ENCODE results near the gene PRKCSH.
A peak's percentile ranks its signal among the peaks of the same experiment; 100 is the strongest.
"Not testable (repeated sequence)": the region's sequence is repeated elsewhere in the genome, so short reads cannot be mapped to it uniquely, and the experiment has no call there.

PRKCSH gene

GRCh38 chr19:11425719-11426457, 9.5 kb upstream of the PRKCSH start:
- H3K27me3 ChIP-seq (ENCODE audit: low read depth), result no peaks in the 10 kb centered on the region; the same call in 1 of the 2 replicates
- H3K4me3 ChIP-seq, result no peak overlapping the region
- in situ Hi-C loops (cut with MboI; ENCODE audit: low sequenced_read_pairs), result no loop called here
- no peaks in the 10 kb centered on the region for H3K9me3 ChIP-seq
- no peaks in the 10 kb centered on the region for H3K4me1 ChIP-seq
- no peaks in the 10 kb centered on the region for H3K36me3 ChIP-seq (replicated peaks)
- DNase-seq (ENCODE audit: low spot score in 2 of 2), result peak in 1 of 2 experiments; percentile 48

- no peaks in the 10 kb centered on the region for H3K4me1 ChIP-seq
- no peak for DNase-seq (ENCODE audit: low spot score in 2 of 2)
- H3K4me3 ChIP-seq, result no peak overlapping the region
- in situ Hi-C loops (cut with MboI; ENCODE audit: low sequenced_read_pairs), result no loop called here
- no peaks in the 10 kb centered on the region for H3K27me3 ChIP-seq (ENCODE audit: low read depth)
- H3K9me3 ChIP-seq, result no peaks in the 10 kb centered on the region
- H3K36me3 ChIP-seq (replicated peaks), result no peaks in the 10 kb centered on the region
These were observed 8.8 kb upstream of the PRKCSH start for GRCh38 chr19:11426656-11427055.

GRCh38 chr19:11433526-11433925, 1.9 kb upstream of the PRKCSH start:
- DNase-seq (ENCODE audit: low spot score in 2 of 2); H3K27me3 ChIP-seq (ENCODE audit: low read depth); H3K4me1 ChIP-seq; in situ Hi-C loops (cut with MboI; ENCODE audit: low sequenced_read_pairs); H3K9me3 ChIP-seq; H3K4me3 ChIP-seq: not testable (repeated sequence)
- H3K36me3 ChIP-seq (replicated peaks), result peaks cover 24% of the 10 kb centered on the region

GRCh38 chr19:11434703-11435056, 755 bp upstream of the PRKCSH start:
- in situ Hi-C loops (cut with MboI; ENCODE audit: low sequenced_read_pairs), result no loop called here
- Histone ChIP-seq H3K36me3 (replicated peaks) (peaks cover 31% of the 10 kb centered on the region), H3K9me3 (no peaks in the 10 kb centered on the region), H3K4me3 (peak overlapping the region; percentile 70), H3K27me3 (ENCODE audit: low read depth) (no peaks in the 10 kb centered on the region), H3K4me1 (peaks cover 5% of the 10 kb centered on the region)
- DNase-seq (ENCODE audit: low spot score in 2 of 2), result no peak

- Histone ChIP-seq H3K27me3 (ENCODE audit: low read depth) (no peaks in the 10 kb centered on the region), H3K36me3 (replicated peaks) (peaks cover 40% of the 10 kb centered on the region), H3K4me3 (peak overlapping the region; percentile 70), H3K4me1 (peaks cover 5% of the 10 kb centered on the region), H3K9me3 (no peaks in the 10 kb centered on the region)
- peak in 1 of 2 experiments; percentile 35 for DNase-seq (ENCODE audit: low spot score in 2 of 2)
- in situ Hi-C loops (cut with MboI; ENCODE audit: low sequenced_read_pairs), result no loop called here
These were observed 438 bp downstream of the PRKCSH start for GRCh38 chr19:11435833-11436313.

- in situ Hi-C loops (cut with MboI; ENCODE audit: low sequenced_read_pairs), result no loop called here
- Histone ChIP-seq H3K9me3 (no peaks in the 10 kb centered on the region), H3K4me1 (peaks cover 5% of the 10 kb centered on the region), H3K27me3 (ENCODE audit: low read depth) (no peaks in the 10 kb centered on the region), H3K4me3 (no peak overlapping the region), H3K36me3 (replicated peaks) (peaks cover 61% of the 10 kb centered on the region)
- DNase-seq (ENCODE audit: low spot score in 2 of 2), result no peak
These were observed 2.5 kb downstream of the PRKCSH start for GRCh38 chr19:11437955-11438354.

- Histone ChIP-seq H3K27me3 (ENCODE audit: low read depth) (no peaks in the 10 kb centered on the region), H3K9me3 (no peaks in the 10 kb centered on the region), H3K4me3 (no peak overlapping the region), H3K4me1 (no peaks in the 10 kb centered on the region), H3K36me3 (replicated peaks) (peaks cover 79% of the 10 kb centered on the region)
- no peak for DNase-seq (ENCODE audit: low spot score in 2 of 2)
- in situ Hi-C loops (cut with MboI; ENCODE audit: low sequenced_read_pairs), result no loop called here
These were observed 8.6 kb downstream of the PRKCSH start for GRCh38 chr19:11444059-11444458.

- no peak overlapping the region for H3K4me3 ChIP-seq
- no peaks in the 10 kb centered on the region for H3K27me3 ChIP-seq (ENCODE audit: low read depth)
- peaks cover 77% of the 10 kb centered on the region for H3K36me3 ChIP-seq (replicated peaks)
- in situ Hi-C loops (cut with MboI; ENCODE audit: low sequenced_read_pairs), result no loop called here
- DNase-seq (ENCODE audit: low spot score in 2 of 2), result no peak
- H3K9me3 ChIP-seq, result no peaks in the 10 kb centered on the region
- H3K4me1 ChIP-seq, result no peaks in the 10 kb centered on the region
These were observed 9.7 kb downstream of the PRKCSH start for GRCh38 chr19:11445141-11445540.

GRCh38 chr19:11446271-11446651, 10.8 kb downstream of the PRKCSH start:
- H3K36me3 ChIP-seq (replicated peaks), result peaks cover 68% of the 10 kb centered on the region
- no peaks in the 10 kb centered on the region for H3K27me3 ChIP-seq (ENCODE audit: low read depth)
- DNase-seq (ENCODE audit: low spot score in 2 of 2), result no peak
- no peaks in the 10 kb centered on the region for H3K9me3 ChIP-seq
- in situ Hi-C loops (cut with MboI; ENCODE audit: low sequenced_read_pairs), result no loop called here
- H3K4me1 ChIP-seq, result no peaks in the 10 kb centered on the region
- H3K4me3 ChIP-seq, result no peak overlapping the region

GRCh38 chr19:11446652-11447301, 11.3 kb downstream of the PRKCSH start:
- DNase-seq (ENCODE audit: low spot score in 2 of 2), result peak in 1 of 2 experiments; percentile 82
- Histone ChIP-seq H3K36me3 (replicated peaks) (peaks cover 63% of the 10 kb centered on the region), H3K4me1 (no peaks in the 10 kb centered on the region), H3K9me3 (no peaks in the 10 kb centered on the region), H3K27me3 (ENCODE audit: low read depth) (no peaks in the 10 kb centered on the region), H3K4me3 (no peak overlapping the region)
- in situ Hi-C loops (cut with MboI; ENCODE audit: low sequenced_read_pairs), result no loop called here

GRCh38 chr19:11447347-11448262, 12.2 kb downstream of the PRKCSH start:
- Histone ChIP-seq H3K9me3 (no peaks in the 10 kb centered on the region), H3K4me3 (no peak overlapping the region), H3K4me1 (no peaks in the 10 kb centered on the region), H3K36me3 (replicated peaks) (peaks cover 54% of the 10 kb centered on the region), H3K27me3 (ENCODE audit: low read depth) (no peaks in the 10 kb centered on the region)
- no peak for DNase-seq (ENCODE audit: low spot score in 2 of 2)
- in situ Hi-C loops (cut with MboI; ENCODE audit: low sequenced_read_pairs), result no loop called here

GRCh38 chr19:11448410-11448809, 13.0 kb downstream of the PRKCSH start:
- peaks cover 46% of the 10 kb centered on the region for H3K36me3 ChIP-seq (replicated peaks)
- no peaks in the 10 kb centered on the region for H3K4me1 ChIP-seq
- in situ Hi-C loops (cut with MboI; ENCODE audit: low sequenced_read_pairs), result no loop called here
- H3K27me3 ChIP-seq (ENCODE audit: low read depth), result no peaks in the 10 kb centered on the region
- H3K9me3 ChIP-seq, result no peaks in the 10 kb centered on the region
- no peak overlapping the region for H3K4me3 ChIP-seq
- no peak for DNase-seq (ENCODE audit: low spot score in 2 of 2)

GRCh38 chr19:11448923-11449554, 13.6 kb downstream of the PRKCSH start:
- H3K27me3 ChIP-seq (ENCODE audit: low read depth), result no peaks in the 10 kb centered on the region
- DNase-seq (ENCODE audit: low spot score in 2 of 2), result no peak
- peaks cover 40% of the 10 kb centered on the region for H3K36me3 ChIP-seq (replicated peaks)
- H3K4me1 ChIP-seq, result no peaks in the 10 kb centered on the region
- no peaks in the 10 kb centered on the region for H3K9me3 ChIP-seq
- in situ Hi-C loops (cut with MboI; ENCODE audit: low sequenced_read_pairs), result no loop called here
- H3K4me3 ChIP-seq, result no peak overlapping the region
